Activated CD4-positive, alpha-beta T cell treated with anti-CD3 and anti-CD28 coated beads, Interleukin-2, Interleukin-6, amounts not matched to agents 100 ng/mL and 50 ng/mL, durations not matched to agents 16 hours and 8 hours (primary cell): ENCODE data around the gene U2AF1L4.

Source experiments
- DNase-seq: peaks from one replicate; pipeline ENCODE4 v3.0.0-alpha.2; 2020

The U2AF1L4 gene

GRCh38 chr19:35704218-35704617 is 41.0 kb downstream of the U2AF1L4 start, which contains the start of gene ZBTB32:
ZBTB32 (plus strand) TSS chr19:35704558; CDS start chr19:35714627, 10,069 bp downstream.
- peak; percentile 27 for DNase-seq

GRCh38 chr19:35703343-35703742 is 41.9 kb downstream of the U2AF1L4 start:
- no peak for DNase-seq

- DNase-seq: peak; percentile 98
These were observed 42.8 kb downstream of the U2AF1L4 start for GRCh38 chr19:35702223-35703012.

- peak; percentile 39 for DNase-seq
These were observed 48.4 kb downstream of the U2AF1L4 start for GRCh38 chr19:35696835-35697234.

- no peak for DNase-seq
These were observed 49.3 kb downstream of the U2AF1L4 start for GRCh38 chr19:35695895-35696422.

GRCh38 chr19:35693835-35694599 is 51.2 kb downstream of the U2AF1L4 start:
- DNase-seq: peak; percentile 96

GRCh38 chr19:35693422-35693821 is 51.8 kb downstream of the U2AF1L4 start:
- no peak for DNase-seq
